BJ (cell line): ENCODE data around the gene PPP1R7. TPM values are rescaled to one million over a fixed set of nuclear protein-coding genes. Genes with fewer than 3 reads are reported as not detected.

Source experiments
- CTCF ChIA-PET: fragments of 350-600 bp; formaldehyde crosslinking; extraction: SDS; loops from one replicate; lab custom pipeline; 2021; ENCODE audit warnings: antibody characterized with exemption, inconsistent platforms; lab: Yijun Ruan, JAX
- POLR2A ChIA-PET: fragments of 300-600 bp; sonication (Branson Sonifier 250); formaldehyde crosslinking; extraction: SDS; loops from one replicate; lab custom pipeline; 2021; ENCODE audit warnings: antibody characterized with exemption; lab: Charles Lee
- DNase-seq: peaks from one replicate; pipeline ENCODE4 v3.0.0-alpha.2; 2011; ENCODE audit warnings: low read depth
- H3K27me3 ChIP-seq: 2 replicates; pipeline ENCODE4 v1.6.0; 2011; ENCODE audit warnings: low read length; ENCODE audit not compliant: control insufficient read depth, insufficient read depth
- H3K36me3 ChIP-seq: 2 replicates; pipeline ENCODE4 v1.5.1; 2011; ENCODE audit warnings: low read length; ENCODE audit not compliant: control insufficient read depth, insufficient read depth
- H3K4me3 ChIP-seq: 2 replicates; pipeline ENCODE4 v1.5.1; 2011; ENCODE audit warnings: low read depth, mild to moderate bottlenecking, control low read depth, low read length
- polyA plus RNA-seq: library from polyadenylated mRNA; depleted of rRNA; stranded (reverse); fragments of >200 nt; gene quantifications from 2 replicates; pipeline ENCODE4 v1.2.3, GENCODE V29; 2011
- TF ChIP-seq, protein P1 (sequence below): IDR thresholded peaks from 2 replicates; pipeline ENCODE4 v1.5.1; 2011; ENCODE audit warnings: low read depth, mild to moderate bottlenecking, control low read depth, inconsistent platforms, low read length, moderate library complexity; ENCODE audit not compliant: insufficient read depth

The PPP1R7 gene
- polyA plus RNA-seq, 1 experiment: 45.8 TPM

DNA sequence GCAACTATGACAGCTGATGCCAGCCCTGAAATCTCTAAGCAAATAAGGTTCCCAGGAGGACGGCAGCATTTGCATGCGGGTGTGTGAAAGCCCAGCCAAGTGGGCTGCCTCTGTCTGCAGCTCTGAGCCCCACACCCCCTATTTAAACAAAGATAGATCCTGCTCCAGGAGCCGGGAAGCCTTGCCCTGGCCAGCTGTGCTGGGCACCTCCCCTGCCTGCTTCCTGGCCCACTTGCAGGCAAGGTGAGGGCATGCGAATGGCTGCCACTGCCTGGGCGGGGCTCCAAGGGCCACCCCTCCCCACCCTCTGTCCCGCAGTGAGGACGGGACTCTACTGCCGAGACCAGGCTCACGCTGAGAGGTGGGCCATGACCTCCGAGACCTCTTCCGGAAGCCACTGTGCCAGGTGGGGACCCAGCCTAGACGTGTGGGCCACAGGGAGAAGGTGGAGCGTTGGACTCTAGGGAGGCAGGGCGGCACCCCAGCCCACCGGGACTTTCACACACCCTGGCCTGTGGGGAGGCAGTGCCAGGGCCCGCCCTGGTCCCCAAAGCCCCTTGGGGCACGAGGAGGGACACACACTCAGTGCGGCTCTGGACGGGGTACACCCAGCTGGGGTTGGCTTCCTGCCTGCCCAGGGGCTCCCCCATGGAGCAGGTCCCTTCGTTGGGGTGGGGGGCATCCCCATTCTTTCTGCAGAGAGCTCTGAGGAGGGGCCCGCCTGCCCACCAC is 38.3 kb downstream of the PPP1R7 start, which contains the start of gene ANO7:
Gene ANO7, plus strand, starts transcription at position 317 of the 732 bp plus-strand sequence. CDS start 1,387 bp downstream, outside the sequence.
- Histone ChIP-seq H3K27me3 (no peaks in the 10 kb centered on the region), H3K4me3 (no peak within 1 kb of the TSS), H3K36me3 (no peaks in the 10 kb centered on the region)
- POLR2A ChIA-PET: no interaction called here
- no peak for DNase-seq
- TF ChIP-seq, protein P1, sequence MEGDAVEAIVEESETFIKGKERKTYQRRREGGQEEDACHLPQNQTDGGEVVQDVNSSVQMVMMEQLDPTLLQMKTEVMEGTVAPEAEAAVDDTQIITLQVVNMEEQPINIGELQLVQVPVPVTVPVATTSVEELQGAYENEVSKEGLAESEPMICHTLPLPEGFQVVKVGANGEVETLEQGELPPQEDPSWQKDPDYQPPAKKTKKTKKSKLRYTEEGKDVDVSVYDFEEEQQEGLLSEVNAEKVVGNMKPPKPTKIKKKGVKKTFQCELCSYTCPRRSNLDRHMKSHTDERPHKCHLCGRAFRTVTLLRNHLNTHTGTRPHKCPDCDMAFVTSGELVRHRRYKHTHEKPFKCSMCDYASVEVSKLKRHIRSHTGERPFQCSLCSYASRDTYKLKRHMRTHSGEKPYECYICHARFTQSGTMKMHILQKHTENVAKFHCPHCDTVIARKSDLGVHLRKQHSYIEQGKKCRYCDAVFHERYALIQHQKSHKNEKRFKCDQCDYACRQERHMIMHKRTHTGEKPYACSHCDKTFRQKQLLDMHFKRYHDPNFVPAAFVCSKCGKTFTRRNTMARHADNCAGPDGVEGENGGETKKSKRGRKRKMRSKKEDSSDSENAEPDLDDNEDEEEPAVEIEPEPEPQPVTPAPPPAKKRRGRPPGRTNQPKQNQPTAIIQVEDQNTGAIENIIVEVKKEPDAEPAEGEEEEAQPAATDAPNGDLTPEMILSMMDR: no peak
- CTCF ChIA-PET: interaction anchor here (1.1 kb wide), 1 partner anchor 19 kb away, joined by 3 read pairs; no protein-coding TSS in a partner anchor

DNA sequence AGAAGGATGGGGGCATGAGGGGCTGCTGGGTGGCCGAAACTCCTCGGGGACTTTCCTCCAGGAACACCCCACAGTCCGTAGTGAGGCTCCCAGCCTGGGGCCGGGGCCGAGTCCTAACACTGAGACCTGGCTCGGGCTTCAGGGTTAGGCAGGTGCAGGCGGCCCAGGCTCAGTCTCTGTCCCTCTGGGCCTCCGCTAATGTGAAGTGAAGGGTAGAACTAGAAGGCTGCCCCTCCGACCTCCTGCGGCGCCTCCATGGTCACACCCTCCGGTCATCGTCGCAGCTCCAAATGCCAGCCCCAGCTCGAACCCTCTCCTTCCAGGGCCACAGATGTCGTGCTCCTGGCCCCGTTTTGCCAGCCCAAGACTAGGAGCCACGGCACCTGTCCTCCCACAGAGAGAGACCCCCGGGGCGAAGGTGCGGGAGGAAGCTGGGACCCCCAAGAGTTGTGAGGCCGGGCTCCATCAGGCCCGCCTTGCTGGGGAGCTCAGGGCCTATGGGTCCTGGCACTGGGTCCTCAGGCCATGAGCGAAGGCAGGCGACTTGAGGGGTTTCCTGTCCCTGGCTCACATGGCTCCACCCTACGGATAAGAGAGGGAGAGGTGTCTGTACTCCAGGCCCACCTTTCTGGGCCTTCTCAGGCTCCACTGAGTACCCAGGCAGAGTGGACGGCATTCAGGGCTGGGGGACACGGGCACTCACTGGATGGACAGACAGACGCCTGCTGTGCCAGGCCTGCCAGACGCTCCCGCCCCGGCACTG is 39.0 kb downstream of the PPP1R7 start:
- CTCF ChIA-PET: interaction anchor here (1.1 kb wide), 1 partner anchor 19 kb away, joined by 3 read pairs; no protein-coding TSS in a partner anchor
- TF ChIP-seq, protein P1: no peak

DNA sequence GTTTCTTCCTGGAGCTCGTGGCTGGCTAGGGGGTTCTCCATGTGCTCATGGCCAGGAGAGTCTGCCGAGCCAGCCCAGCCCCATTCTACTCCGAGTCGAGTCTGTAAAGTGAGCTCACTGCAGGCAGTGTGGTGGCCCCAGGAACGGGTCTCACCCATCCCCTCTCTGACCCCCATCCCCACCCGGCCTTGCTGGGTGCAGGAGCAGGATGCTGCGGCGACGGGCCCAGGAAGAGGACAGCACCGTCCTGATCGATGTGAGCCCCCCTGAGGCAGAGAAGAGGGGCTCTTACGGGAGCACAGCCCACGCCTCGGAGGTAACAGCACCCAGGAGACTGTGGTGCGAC is 39.6 kb downstream of the PPP1R7 start:
- Histone ChIP-seq H3K36me3 (no peaks in the 10 kb centered on the region), H3K4me3 (no peak overlapping the region), H3K27me3 (no peaks in the 10 kb centered on the region)
- POLR2A ChIA-PET: no interaction called here
- no peak for DNase-seq
- TF ChIP-seq, protein P1: no peak
- CTCF ChIA-PET: no interaction called here

More for the DNA sequence above, 39.0 kb downstream of the PPP1R7 start:
- no peaks in the 10 kb centered on the region for H3K36me3 ChIP-seq
- DNase-seq: no peak
- H3K4me3 ChIP-seq: no peak overlapping the region
- POLR2A ChIA-PET: no interaction called here
- H3K27me3 ChIP-seq: no peaks in the 10 kb centered on the region

DNA sequence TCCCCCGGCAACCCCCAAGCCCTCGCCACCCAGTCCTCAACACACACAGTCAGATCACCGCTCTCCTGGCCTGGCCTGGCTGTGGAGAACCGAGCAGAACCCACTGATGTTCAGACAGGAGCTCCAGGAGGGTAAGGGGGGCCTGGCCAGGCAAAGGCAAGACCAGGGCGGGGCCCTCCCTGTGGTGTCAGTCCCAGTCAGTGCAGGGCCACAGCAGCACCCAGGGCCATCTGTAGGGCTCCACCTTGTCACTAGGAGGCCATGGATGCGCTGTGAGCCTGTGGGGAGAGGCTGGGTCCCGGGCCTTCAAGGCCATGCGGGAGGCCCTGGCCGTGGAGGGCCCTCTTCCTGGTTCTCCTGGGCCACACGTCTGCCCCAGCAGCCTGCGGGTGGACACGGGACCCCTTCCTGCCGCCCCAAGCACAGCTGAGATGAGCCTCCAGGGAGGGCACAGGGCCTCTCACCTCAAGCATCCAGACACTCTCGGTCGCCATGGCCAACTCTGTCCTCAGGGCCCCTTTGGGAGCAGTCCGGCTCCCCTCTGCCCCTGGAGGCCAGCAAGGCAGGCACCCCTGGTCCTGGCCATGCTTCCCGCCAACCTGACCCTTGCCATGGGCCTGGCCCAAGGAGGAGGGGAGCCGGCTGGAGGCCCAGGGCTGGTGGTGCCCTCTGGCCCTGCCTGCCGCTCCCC is 40.2 kb downstream of the PPP1R7 start:
- no peaks in the 10 kb centered on the region for H3K36me3 ChIP-seq
- POLR2A ChIA-PET: no interaction called here
- no peaks in the 10 kb centered on the region for H3K27me3 ChIP-seq

More for the DNA sequence above, 40.2 kb downstream of the PPP1R7 start:
- no peak overlapping the region for H3K4me3 ChIP-seq
- DNase-seq: no peak
- TF ChIP-seq, protein P1: no peak
- CTCF ChIA-PET: no interaction called here
